OCI-LY3 (cell line): ENCODE data around the gene ERCC8.

Experiments
- EZH2phosphoT487 ChIP-seq: fragments of 200-600 bp; shearing (Covaris generic); IDR thresholded peaks from 2 replicates; pipeline ENCODE4 v1.6.1; 2018; ENCODE audit warnings: antibody characterized with exemption, mixed run types, low read depth
- TF ChIP-seq, protein P1 (sequence below): fragments of 200-600, 300-600 bp; sonication (generic); IDR thresholded peaks from 2 replicates; pipeline ENCODE4 v1.5.1; 2014; ENCODE audit warnings: antibody characterized with exemption, low read length, low read depth

DNA sequence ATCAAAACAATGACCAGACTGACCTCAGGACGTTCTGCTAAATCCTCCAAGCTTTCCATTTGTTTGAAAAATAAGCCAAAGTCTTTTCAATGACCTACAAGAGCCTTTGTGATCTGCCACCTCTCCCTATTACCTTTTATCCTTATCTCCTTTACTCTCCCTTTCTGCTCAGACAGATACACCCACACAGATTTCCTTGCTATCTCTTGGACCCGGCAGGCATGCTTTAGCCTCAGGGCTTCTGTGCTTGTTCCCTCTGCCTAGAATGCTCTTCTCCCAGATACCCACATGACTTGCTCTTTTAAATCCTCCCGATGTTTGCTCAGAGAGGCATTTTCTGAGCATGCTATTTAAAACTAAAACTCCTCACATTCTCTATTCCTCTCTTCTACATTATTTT lies 91.9 kb downstream of the ERCC8 start:
- TF ChIP-seq, protein P1, sequence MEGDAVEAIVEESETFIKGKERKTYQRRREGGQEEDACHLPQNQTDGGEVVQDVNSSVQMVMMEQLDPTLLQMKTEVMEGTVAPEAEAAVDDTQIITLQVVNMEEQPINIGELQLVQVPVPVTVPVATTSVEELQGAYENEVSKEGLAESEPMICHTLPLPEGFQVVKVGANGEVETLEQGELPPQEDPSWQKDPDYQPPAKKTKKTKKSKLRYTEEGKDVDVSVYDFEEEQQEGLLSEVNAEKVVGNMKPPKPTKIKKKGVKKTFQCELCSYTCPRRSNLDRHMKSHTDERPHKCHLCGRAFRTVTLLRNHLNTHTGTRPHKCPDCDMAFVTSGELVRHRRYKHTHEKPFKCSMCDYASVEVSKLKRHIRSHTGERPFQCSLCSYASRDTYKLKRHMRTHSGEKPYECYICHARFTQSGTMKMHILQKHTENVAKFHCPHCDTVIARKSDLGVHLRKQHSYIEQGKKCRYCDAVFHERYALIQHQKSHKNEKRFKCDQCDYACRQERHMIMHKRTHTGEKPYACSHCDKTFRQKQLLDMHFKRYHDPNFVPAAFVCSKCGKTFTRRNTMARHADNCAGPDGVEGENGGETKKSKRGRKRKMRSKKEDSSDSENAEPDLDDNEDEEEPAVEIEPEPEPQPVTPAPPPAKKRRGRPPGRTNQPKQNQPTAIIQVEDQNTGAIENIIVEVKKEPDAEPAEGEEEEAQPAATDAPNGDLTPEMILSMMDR = no peak
- TF ChIP-seq EZH2phosphoT487 = no peak
